ENCODE results near the gene ASTN2.

- TF ChIP-seq CTCF (IDR thresholded peaks at IDR 0.05) (no peak), POLR2A (IDR thresholded peaks at IDR 0.05) (no peak), EP300 (IDR thresholded peaks at IDR 0.05) (no peak), POLR2AphosphoS5 (IDR thresholded peaks at IDR 0.05) (no peak)
Measured at GRCh38 chr9:116873937-116874914, 540.6 kb downstream of the ASTN2 start.
